HL-60 (cell line): ENCODE measurements around the gene IAPP.

Experiments
- DNase-seq, 2 experiments: peaks; one replicate each; pipeline ENCODE4 v3.0.0-alpha.2; 2010 to 2020; ENCODE audit warnings: low read depth in 1 of 2, low spot score in 1 of 2
- H3K27ac ChIP-seq: fragments of 250-450 bp; sonication (Bioruptor Pico); replicated peaks from 2 replicates; pipeline ENCODE4 v1.5.1; 2020; ENCODE audit warnings: mild to moderate bottlenecking, moderate library complexity
- H3K27me3 ChIP-seq: fragments of 250-450 bp; sonication (Bioruptor Pico); 2 replicates; pipeline ENCODE4 v1.5.1; 2021; ENCODE audit warnings: mild to moderate bottlenecking, moderate library complexity; ENCODE audit not compliant: insufficient read depth, poor library complexity, severe bottlenecking
- H3K4me3 ChIP-seq: replicated peaks from 2 replicates; pipeline ENCODE4 v1.5.1; 2011; ENCODE audit warnings: mild to moderate bottlenecking, control low read depth, low read length; ENCODE audit not compliant: insufficient read depth
- GABPA ChIP-seq: IDR thresholded peaks from 2 replicates; pipeline ENCODE4 v1.6.1; 2012; ENCODE audit warnings: low read depth
- POLR2AphosphoS5 ChIP-seq: IDR thresholded peaks from 2 replicates; pipeline ENCODE4 v1.6.1; 2012; ENCODE audit warnings: low read depth
- SPI1 ChIP-seq: IDR thresholded peaks from 2 replicates; pipeline ENCODE4 v1.6.1; 2012; ENCODE audit warnings: low read depth, mild to moderate bottlenecking, borderline replicate concordance
- TF ChIP-seq, protein P1 (sequence below): IDR thresholded peaks from one replicate; pipeline ENCODE4 v1.5.1; 2011; ENCODE audit warnings: low read length, control low read depth, inconsistent platforms; ENCODE audit not compliant: insufficient read depth
- TF ChIP-seq, protein P2 (sequence below): IDR thresholded peaks from 2 replicates; pipeline ENCODE4 v1.6.1; 2012; ENCODE audit warnings: low read depth; ENCODE audit not compliant: insufficient replicate concordance

Gene IAPP

DNA sequence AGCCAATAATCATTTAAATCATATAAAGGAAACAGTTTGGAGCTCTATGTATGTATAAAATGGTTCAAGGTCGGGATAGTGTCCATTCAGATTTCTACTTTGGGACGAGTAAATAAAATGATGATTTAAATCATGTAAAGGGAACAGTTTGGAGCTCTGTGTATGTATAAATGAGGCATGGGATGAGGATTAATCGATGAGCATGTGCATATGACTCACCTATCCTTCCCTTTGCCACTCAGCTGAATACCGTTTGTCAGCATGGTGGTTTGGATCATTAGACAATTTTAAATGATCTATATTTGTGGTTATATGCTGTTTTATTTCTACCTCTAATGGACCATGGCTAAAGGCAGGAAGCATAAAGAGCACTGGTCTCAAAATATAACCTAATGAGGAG, 30.9 kb upstream of the IAPP start:
- TF ChIP-seq, protein P1, sequence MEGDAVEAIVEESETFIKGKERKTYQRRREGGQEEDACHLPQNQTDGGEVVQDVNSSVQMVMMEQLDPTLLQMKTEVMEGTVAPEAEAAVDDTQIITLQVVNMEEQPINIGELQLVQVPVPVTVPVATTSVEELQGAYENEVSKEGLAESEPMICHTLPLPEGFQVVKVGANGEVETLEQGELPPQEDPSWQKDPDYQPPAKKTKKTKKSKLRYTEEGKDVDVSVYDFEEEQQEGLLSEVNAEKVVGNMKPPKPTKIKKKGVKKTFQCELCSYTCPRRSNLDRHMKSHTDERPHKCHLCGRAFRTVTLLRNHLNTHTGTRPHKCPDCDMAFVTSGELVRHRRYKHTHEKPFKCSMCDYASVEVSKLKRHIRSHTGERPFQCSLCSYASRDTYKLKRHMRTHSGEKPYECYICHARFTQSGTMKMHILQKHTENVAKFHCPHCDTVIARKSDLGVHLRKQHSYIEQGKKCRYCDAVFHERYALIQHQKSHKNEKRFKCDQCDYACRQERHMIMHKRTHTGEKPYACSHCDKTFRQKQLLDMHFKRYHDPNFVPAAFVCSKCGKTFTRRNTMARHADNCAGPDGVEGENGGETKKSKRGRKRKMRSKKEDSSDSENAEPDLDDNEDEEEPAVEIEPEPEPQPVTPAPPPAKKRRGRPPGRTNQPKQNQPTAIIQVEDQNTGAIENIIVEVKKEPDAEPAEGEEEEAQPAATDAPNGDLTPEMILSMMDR = no peak
- TF ChIP-seq, protein P2, sequence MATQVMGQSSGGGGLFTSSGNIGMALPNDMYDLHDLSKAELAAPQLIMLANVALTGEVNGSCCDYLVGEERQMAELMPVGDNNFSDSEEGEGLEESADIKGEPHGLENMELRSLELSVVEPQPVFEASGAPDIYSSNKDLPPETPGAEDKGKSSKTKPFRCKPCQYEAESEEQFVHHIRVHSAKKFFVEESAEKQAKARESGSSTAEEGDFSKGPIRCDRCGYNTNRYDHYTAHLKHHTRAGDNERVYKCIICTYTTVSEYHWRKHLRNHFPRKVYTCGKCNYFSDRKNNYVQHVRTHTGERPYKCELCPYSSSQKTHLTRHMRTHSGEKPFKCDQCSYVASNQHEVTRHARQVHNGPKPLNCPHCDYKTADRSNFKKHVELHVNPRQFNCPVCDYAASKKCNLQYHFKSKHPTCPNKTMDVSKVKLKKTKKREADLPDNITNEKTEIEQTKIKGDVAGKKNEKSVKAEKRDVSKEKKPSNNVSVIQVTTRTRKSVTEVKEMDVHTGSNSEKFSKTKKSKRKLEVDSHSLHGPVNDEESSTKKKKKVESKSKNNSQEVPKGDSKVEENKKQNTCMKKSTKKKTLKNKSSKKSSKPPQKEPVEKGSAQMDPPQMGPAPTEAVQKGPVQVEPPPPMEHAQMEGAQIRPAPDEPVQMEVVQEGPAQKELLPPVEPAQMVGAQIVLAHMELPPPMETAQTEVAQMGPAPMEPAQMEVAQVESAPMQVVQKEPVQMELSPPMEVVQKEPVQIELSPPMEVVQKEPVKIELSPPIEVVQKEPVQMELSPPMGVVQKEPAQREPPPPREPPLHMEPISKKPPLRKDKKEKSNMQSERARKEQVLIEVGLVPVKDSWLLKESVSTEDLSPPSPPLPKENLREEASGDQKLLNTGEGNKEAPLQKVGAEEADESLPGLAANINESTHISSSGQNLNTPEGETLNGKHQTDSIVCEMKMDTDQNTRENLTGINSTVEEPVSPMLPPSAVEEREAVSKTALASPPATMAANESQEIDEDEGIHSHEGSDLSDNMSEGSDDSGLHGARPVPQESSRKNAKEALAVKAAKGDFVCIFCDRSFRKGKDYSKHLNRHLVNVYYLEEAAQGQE = no peak
- TF ChIP-seq POLR2AphosphoS5 (no peak), SPI1 (no peak), GABPA (no peak)
- no peak overlapping the region for H3K4me3 ChIP-seq
- H3K27ac ChIP-seq = no peak overlapping the region
- DNase-seq = no peak
- H3K27me3 ChIP-seq = no peaks in the 10 kb centered on the region

DNA sequence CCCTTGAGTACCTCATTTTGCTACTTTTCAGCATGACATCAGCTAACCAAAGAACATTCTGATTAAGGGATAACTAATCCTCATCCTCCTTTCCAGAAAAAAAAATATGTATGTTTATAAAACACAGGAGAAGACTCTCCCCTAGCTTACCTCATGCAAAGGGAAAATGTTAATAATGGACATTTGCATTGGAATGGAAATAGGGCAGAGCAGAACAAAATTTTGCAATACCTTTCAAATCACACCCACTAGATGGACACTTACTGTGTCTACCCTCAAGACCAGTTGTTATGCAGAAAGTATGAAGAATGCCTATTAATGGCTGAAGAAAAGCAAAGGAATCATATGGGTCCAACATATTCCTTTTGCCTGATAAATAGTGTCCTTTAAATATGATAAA, 29.1 kb upstream of the IAPP start:
- no peak for DNase-seq
- H3K4me3 ChIP-seq = no peak overlapping the region
- no peak overlapping the region for H3K27ac ChIP-seq
- H3K27me3 ChIP-seq = no peaks in the 10 kb centered on the region
- TF ChIP-seq, protein P2 = no peak
- no peak for TF ChIP-seq GABPA
- TF ChIP-seq, protein P1 = no peak
- TF ChIP-seq SPI1 = no peak
- no peak for TF ChIP-seq POLR2AphosphoS5

DNA sequence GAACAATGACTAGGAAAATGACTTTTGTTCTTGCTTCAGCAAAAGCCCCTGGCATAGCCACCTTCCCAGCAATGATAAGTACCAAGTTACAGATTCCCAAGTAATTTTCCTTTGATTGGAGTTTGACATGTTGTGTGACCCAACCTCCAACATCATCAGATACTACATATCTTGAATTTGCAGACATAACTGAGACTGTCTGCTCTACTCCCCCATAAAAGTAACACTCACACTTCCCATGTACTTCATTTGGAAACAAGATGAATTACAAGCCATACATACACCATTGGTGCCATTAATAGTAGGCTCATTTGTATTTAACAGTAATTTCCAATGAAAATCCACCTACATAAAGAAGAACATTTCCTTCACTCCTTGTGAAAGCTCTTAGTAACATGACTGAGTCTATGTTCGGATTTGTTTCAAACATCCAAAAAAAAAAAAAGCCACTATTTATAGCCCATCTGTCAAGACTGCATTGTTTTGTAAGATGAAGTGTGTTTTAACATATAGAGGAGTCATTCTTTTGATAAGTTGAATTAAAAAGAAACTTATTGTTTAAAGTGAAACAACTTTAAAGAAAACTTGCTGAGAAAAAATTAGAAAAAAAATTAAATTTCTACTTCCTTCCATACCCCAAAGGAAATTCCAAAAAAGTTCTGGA, 26.0 kb upstream of the IAPP start:
- no peak for TF ChIP-seq SPI1
- TF ChIP-seq POLR2AphosphoS5 = no peak
- TF ChIP-seq, protein P2 = no peak
- TF ChIP-seq GABPA = no peak
- TF ChIP-seq, protein P1 = no peak
- Histone ChIP-seq H3K27ac (no peak overlapping the region), H3K4me3 (no peak overlapping the region), H3K27me3 (no peaks in the 10 kb centered on the region)
- no peak for DNase-seq
